OCI-LY3 (cell line): ENCODE measurements around the gene BEAN1.

Experiments
- EZH2phosphoT487 ChIP-seq: fragments of 200-600 bp; shearing (Covaris generic); IDR thresholded peaks from 2 replicates; pipeline ENCODE4 v1.6.1; 2018; ENCODE audit warnings: antibody characterized with exemption, mixed run types, low read depth
- TF ChIP-seq, protein P1 (sequence below): fragments of 200-600, 300-600 bp; sonication (generic); IDR thresholded peaks from 2 replicates; pipeline ENCODE4 v1.5.1; 2014; ENCODE audit warnings: antibody characterized with exemption, low read length, low read depth

GRCh38 chr16:66391726-66392670 is 35.1 kb upstream of the BEAN1 start:
- TF ChIP-seq, protein P1, sequence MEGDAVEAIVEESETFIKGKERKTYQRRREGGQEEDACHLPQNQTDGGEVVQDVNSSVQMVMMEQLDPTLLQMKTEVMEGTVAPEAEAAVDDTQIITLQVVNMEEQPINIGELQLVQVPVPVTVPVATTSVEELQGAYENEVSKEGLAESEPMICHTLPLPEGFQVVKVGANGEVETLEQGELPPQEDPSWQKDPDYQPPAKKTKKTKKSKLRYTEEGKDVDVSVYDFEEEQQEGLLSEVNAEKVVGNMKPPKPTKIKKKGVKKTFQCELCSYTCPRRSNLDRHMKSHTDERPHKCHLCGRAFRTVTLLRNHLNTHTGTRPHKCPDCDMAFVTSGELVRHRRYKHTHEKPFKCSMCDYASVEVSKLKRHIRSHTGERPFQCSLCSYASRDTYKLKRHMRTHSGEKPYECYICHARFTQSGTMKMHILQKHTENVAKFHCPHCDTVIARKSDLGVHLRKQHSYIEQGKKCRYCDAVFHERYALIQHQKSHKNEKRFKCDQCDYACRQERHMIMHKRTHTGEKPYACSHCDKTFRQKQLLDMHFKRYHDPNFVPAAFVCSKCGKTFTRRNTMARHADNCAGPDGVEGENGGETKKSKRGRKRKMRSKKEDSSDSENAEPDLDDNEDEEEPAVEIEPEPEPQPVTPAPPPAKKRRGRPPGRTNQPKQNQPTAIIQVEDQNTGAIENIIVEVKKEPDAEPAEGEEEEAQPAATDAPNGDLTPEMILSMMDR: no peak
- TF ChIP-seq EZH2phosphoT487: no peak
